PC-3 (cell line): ENCODE measurements around the gene TEX11.

Source experiments
- CTCF ChIP-seq: fragments of 300-600 bp; sonication (generic); conservative IDR thresholded peaks from 2 replicates; pipeline ENCODE4 v1.5.1; 2017; ENCODE audit warnings: antibody characterized with exemption, low read depth, mild to moderate bottlenecking, low read length
- EZH2phosphoT487 ChIP-seq: fragments of 300-600 bp; sonication (generic); IDR thresholded peaks from 2 replicates; pipeline ENCODE4 v1.6.1; 2018; ENCODE audit warnings: mild to moderate bottlenecking, antibody characterized with exemption, low read length, borderline replicate concordance

- TF ChIP-seq CTCF = no peak
- TF ChIP-seq EZH2phosphoT487 = no peak
These were observed 373.3 kb downstream of the TEX11 start for GRCh38 chrX:70535198-70535597.
